ENCODE data around the gene SUMF2. TPM values are rescaled to one million over a fixed set of nuclear protein-coding genes. Genes with fewer than 3 reads are reported as not detected.
A peak's percentile ranks its signal among the peaks of the same experiment; 100 is the strongest.
"Not testable (repeated sequence)": the region's sequence is repeated elsewhere in the genome, so short reads cannot be mapped to it uniquely, and the experiment has no call there.

The SUMF2 gene
- total RNA-seq, 4 donors from 2014 or later: 119 to 170 (median 164) TPM

GRCh38 chr7:56105508-56105907 is 41.4 kb downstream of the SUMF2 start:
- no peaks in the 10 kb centered on the region for H3K9me3 ChIP-seq
- DNase-seq: no peak
- no peaks in the 10 kb centered on the region for H3K27me3 ChIP-seq
- H3K4me1 ChIP-seq: peaks cover 8 to 10% of the 10 kb centered on the region in 2 donors
- peak overlapping the region; percentile 50 to 93 (median 83) for H3K27ac ChIP-seq
- peak overlapping the region in 2 of 3 donors; percentile 59 to 95 for H3K4me3 ChIP-seq (replicated peaks in 1 of 3)
- intact Hi-C loops (cut with DNase I): no loop called here
- peaks cover 37 to 38% of the 10 kb centered on the region in 2 donors for H3K36me3 ChIP-seq
- TF ChIP-seq POLR2A (IDR thresholded peaks at IDR 0.05) (no peak), CTCF (IDR thresholded peaks at IDR 0.05) (no peak)
- WGBS, 2 donors: 19 to 22% methylated on average over 6 of the region's 6 CpGs

- Histone ChIP-seq H3K4me3 (replicated peaks in 1 of 3) (peak within 1 kb of the TSS; percentile 59 to 95 (median 70)), H3K27me3 (no peaks in the 10 kb centered on the region), H3K4me1 (peaks cover 8 to 10% of the 10 kb centered on the region in 2 donors), H3K27ac (peak within 1 kb of the TSS; percentile 50 to 93 (median 83)), H3K9me3 (no peaks in the 10 kb centered on the region), H3K36me3 (peaks cover 29% of the 10 kb centered on the region in 2 donors)
- TF ChIP-seq CTCF (IDR thresholded peaks at IDR 0.05) (no peak), POLR2A (IDR thresholded peaks at IDR 0.05) (peak; percentile 73 to 93)
- intact Hi-C loops (cut with DNase I): no loop called here
- DNase-seq: peak; percentile 98
- WGBS, 2 donors: 2 to 5% methylated on average over 30 to 47 of the region's 57 CpGs
These were observed 42.3 kb downstream of the SUMF2 start, which contains the start of gene CHCHD2 for GRCh38 chr7:56106108-56107073. TSS of gene CHCHD2 (minus strand) at chr7:56106476. CDS start at chr7:56106413, 63 bp downstream.

GRCh38 chr7:56107954-56108258 is 43.8 kb downstream of the SUMF2 start:
- intact Hi-C loops (cut with DNase I): no loop called here
- no peak for DNase-seq
- WGBS, 2 donors: 96 to 97% methylated on average over 1 of the region's 1 CpG
- no peak overlapping the region for H3K27ac ChIP-seq
- no peak overlapping the region for H3K4me3 ChIP-seq (replicated peaks in 1 of 3)
- H3K4me1 ChIP-seq: peaks cover 8 to 10% of the 10 kb centered on the region in 2 donors
- H3K27me3 ChIP-seq: no peaks in the 10 kb centered on the region
- H3K9me3 ChIP-seq: no peaks in the 10 kb centered on the region
- H3K36me3 ChIP-seq: peaks cover 13 to 14% of the 10 kb centered on the region in 2 donors
- TF ChIP-seq POLR2A (IDR thresholded peaks at IDR 0.05) (no peak), CTCF (IDR thresholded peaks at IDR 0.05) (no peak)

- H3K27ac ChIP-seq: no peak overlapping the region
- H3K27me3 ChIP-seq: no peaks in the 10 kb centered on the region
- H3K4me1 ChIP-seq: peaks cover 0 to under 1% of the 10 kb centered on the region in 2 donors
- no peak for DNase-seq
- H3K36me3 ChIP-seq: no peaks in the 10 kb centered on the region
- TF ChIP-seq POLR2A (IDR thresholded peaks at IDR 0.05): no peak
- no peak for TF ChIP-seq CTCF (IDR thresholded peaks at IDR 0.05)
- intact Hi-C loops (cut with DNase I): no loop called here
- no peaks in the 10 kb centered on the region for H3K9me3 ChIP-seq
- H3K4me3 ChIP-seq (replicated peaks in 1 of 3): no peak overlapping the region
- WGBS, 2 donors: 81 to 100% methylated on average over 1 of the region's 1 CpG
These were observed 46.5 kb downstream of the SUMF2 start for GRCh38 chr7:56110611-56111010.

- not testable (repeated sequence) for H3K36me3 ChIP-seq
These were observed 48.2 kb downstream of the SUMF2 start for GRCh38 chr7:56112244-56112643.

More at GRCh38 chr7:56112244-56112643, 48.2 kb downstream of the SUMF2 start:
- H3K9me3 ChIP-seq; intact Hi-C loops (cut with DNase I); H3K27ac ChIP-seq; H3K4me3 ChIP-seq (replicated peaks in 1 of 3); H3K4me1 ChIP-seq; H3K27me3 ChIP-seq; DNase-seq: not testable (repeated sequence)
- WGBS, 2 donors: 87 to 94% methylated on average over 3 of the region's 3 CpGs

All from thyroid gland (tissue), 4 donors.